HG03066 (cell line): ENCODE data around the gene IL13RA2.

Source experiments
- ATAC-seq: cut with Tn5 transposase; IDR thresholded peaks from one replicate; pipeline ENCODE4 v1.9.1; 2021; ENCODE audit warnings: low read depth; ENCODE audit not compliant: unreplicated experiment

Gene IL13RA2

DNA sequence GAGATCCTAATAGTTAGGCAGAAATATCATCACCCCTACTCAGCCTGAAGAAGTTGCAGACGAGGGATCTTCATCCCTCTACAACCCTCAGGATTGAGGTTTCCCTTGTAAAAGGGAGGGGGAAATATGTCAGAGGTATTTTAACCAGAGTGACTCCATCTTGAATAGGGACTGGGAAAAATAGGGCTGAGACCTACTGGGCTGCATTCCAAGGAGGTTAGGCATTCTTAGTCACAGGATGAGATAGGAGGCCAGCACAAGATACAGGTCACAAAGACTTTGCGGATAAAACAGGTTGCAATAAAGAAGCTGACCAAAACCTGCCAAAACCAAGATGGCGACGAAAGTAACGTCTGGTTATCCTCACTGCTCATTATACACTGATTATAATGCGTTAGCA is 17.5 kb downstream of the IL13RA2 start:
- no peak for ATAC-seq

DNA sequence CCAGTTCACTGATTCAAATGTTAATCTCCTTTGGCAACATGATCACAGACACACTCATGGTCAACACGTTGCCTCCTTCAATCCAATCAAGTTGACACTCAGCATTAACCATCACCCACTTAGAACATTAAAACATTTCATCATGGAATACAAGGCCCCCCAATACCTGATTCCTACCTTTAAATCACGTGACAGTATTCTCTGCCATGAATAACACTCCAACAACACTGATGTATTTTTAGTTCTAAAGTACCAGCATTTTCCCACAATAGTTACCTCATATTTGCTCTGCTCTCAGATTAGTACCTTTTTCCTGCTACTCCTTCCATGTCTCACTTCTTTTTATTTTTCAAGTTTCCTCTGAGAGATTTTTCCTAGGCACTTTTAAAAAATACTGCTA is 19.6 kb downstream of the IL13RA2 start:
- no peak for ATAC-seq

DNA sequence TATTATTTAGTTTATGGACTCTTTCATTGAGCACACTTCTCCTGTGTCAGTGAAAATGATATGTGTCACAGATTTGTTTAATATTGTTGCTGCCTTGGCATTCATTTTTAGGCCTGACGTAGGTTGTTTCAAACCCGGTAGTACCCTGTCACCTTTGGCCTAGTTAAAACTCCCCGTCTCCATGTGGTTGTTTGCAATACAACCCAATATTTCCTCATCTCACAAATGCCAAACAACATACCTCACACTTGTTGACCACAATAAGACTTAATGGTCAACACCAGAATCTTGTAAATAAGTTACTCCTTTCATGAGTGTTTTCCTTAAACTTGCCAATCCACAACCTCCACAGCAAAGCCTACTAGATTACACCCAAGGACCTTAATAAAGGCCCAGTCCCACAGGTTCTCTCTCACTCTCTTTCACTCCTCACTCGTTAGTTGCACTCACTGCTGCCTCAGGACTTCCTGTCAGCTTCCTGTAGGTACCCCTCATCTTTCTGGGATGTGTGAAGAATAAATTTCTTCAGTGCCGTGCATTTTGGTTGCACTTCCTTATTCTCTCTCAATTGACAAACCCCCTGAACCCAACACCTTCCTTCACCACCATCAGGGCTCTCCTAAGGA is 31.3 kb downstream of the IL13RA2 start:
- no peak for ATAC-seq

DNA sequence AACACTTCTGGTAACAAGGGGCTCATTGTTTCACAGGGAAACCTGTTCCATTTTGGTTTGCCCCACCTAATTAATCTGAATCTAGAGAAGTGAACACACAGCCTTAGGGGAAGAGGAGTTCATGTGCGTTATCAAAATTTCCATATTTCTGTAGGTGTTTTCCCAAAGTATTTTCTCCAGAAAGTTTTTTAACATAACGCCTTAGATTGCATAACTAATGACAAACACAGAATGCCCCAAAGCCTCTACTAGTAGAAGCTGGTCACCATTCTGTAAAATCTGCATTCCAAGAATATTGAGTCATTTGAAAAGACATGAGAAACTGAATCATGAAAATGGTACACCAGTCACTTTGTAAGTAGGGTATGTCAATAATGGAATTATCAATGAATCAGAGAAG is 41.1 kb downstream of the IL13RA2 start:
- no peak for ATAC-seq

DNA sequence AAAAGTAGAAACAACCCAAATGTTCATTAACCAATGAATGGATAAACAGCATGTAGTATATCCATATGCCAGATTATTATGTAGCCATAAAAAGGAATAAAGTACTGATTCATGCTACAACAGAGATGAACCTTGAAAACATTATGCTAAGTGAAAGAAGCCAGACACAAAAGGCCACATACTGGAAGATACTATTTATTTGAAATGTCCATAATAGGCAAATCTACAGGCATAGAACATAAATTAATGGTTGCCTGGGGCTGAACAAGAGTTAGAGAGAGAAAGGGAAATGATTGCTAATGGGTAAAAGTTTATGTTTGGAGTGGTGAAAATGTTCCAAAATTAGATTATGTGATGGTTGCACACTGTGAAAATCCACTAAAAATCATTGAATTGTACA is 44.4 kb downstream of the IL13RA2 start:
- no peak for ATAC-seq

DNA sequence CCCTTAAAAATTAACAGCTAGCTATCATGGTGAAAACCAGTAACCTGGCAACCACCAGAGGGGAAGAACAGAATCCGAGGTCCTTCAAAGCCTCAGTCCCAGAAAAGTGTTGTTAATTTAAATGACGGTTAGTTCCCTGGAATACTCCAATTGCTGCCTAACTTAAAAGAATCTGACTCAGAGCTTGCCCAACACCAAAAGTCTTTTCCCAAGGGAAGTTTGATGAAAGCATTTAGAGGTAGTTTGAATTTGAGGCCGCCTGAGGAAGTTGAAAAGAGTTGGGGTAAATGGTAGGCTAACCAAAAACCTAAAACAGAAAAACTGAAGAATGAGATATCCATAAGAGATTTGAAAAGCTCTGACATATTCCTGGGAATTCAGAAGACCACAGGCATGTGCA is 46.6 kb downstream of the IL13RA2 start:
- ATAC-seq = no peak

DNA sequence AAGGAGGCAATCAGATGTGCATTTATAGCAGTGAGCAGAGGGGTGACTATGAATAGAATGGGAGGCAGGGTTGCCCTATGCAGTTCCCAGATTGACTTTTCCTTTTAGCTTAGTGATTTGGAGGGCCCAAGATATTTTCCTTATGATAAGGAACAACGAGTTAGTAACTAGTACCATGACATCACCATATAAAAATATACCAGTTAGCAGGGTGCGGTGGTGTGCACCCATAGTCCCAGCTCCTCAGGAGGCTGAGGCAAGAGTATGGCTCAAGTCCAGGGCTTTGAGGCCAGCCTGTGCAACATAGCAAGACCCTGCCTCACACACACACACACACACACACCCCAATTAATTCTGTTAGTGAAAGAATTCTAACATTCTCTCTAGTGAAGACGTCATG is 53.0 kb downstream of the IL13RA2 start:
- no peak for ATAC-seq

DNA sequence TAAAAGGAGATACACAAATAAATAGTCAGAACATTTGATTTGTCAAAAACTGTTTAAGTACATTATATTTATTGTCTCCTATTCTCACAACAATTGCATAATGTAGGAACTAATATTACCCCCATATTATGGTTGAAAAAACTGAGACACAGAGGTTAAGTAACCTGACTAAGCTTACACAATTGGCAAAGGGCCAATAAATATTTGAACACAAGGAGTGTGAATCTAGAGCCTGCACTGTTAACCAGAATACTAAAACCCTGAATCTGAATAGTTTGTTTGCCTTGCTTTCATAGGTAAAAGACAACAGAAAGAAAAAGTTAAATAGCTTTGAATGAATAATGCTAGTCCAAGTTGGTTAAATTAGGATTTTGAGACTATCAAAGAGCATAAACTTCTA is 55.2 kb downstream of the IL13RA2 start:
- ATAC-seq = no peak

DNA sequence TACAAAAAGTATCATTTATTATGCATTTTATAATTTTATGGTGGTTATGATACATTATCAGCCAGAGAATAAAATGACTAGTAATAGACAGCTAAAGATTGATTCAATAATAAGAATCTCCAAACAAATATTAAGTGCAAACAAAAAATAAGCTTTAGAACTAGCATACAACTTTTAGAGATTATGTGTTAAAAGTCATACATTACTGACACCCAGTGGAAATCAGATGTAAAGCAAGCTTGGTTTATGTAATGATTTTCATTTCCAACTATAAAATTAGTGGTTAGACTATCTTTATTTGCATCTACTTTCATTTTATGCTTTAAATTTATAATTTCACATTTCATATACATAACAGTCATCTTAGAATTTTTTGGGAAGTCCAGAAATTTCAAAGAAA is 57.7 kb downstream of the IL13RA2 start:
- no peak for ATAC-seq
